ENCODE data around the gene TMEM143.
"Not testable (repeated sequence)": the region's sequence is repeated elsewhere in the genome, so short reads cannot be mapped to it uniquely, and the experiment has no call there.

The TMEM143 gene

GRCh38 chr19:48396824-48397176 is 33.1 kb upstream of the TMEM143 start:
- H3K36me3 ChIP-seq (ENCODE audit: control insufficient read depth in 2 of 2, insufficient read depth in 2 of 2, low read length in 2 of 2): no peaks in the 10 kb centered on the region
- peaks cover 53 to 58% of the 10 kb centered on the region in 2 donors for H3K27me3 ChIP-seq (ENCODE audit: control insufficient read depth in 1 of 2, insufficient read depth in 2 of 2, low read length in 2 of 2)
- no peak overlapping the region for H3K4me3 ChIP-seq (ENCODE audit: low read length in 2 of 2)
- no peaks in the 10 kb centered on the region for H3K9me3 ChIP-seq (ENCODE audit: control insufficient read depth in 2 of 2, low read length in 2 of 2)
- no peak overlapping the region for H3K27ac ChIP-seq (ENCODE audit: low read length)
- H3K4me1 ChIP-seq (ENCODE audit: control insufficient read depth, insufficient read depth, low read length): peaks cover 20% of the 10 kb centered on the region
- H3K9ac ChIP-seq (ENCODE audit: low read length in 2 of 2): no peak overlapping the region

- no peak overlapping the region for H3K4me3 ChIP-seq (ENCODE audit: low read length in 2 of 2)
- H3K36me3 ChIP-seq (ENCODE audit: control insufficient read depth in 2 of 2, insufficient read depth in 2 of 2, low read length in 2 of 2): no peaks in the 10 kb centered on the region
- no peak overlapping the region for H3K27ac ChIP-seq (ENCODE audit: low read length)
- no peaks in the 10 kb centered on the region for H3K9me3 ChIP-seq (ENCODE audit: control insufficient read depth in 2 of 2, low read length in 2 of 2)
- H3K9ac ChIP-seq (ENCODE audit: low read length in 2 of 2): no peak overlapping the region
- peaks cover 24% of the 10 kb centered on the region for H3K4me1 ChIP-seq (ENCODE audit: control insufficient read depth, insufficient read depth, low read length)
- peaks cover 53 to 58% of the 10 kb centered on the region in 2 donors for H3K27me3 ChIP-seq (ENCODE audit: control insufficient read depth in 1 of 2, insufficient read depth in 2 of 2, low read length in 2 of 2)
Observed at GRCh38 chr19:48396016-48396823, 32.5 kb upstream of the TMEM143 start.

GRCh38 chr19:48395499-48395898 is 31.8 kb upstream of the TMEM143 start:
- Histone ChIP-seq H3K4me1 (ENCODE audit: control insufficient read depth, insufficient read depth, low read length) (peaks cover 25% of the 10 kb centered on the region), H3K9me3 (ENCODE audit: control insufficient read depth in 2 of 2, low read length in 2 of 2) (no peaks in the 10 kb centered on the region), H3K27ac (ENCODE audit: low read length) (no peak overlapping the region), H3K4me3 (ENCODE audit: low read length in 2 of 2) (no peak overlapping the region), H3K9ac (ENCODE audit: low read length in 2 of 2) (no peak overlapping the region), H3K27me3 (ENCODE audit: control insufficient read depth in 1 of 2, insufficient read depth in 2 of 2, low read length in 2 of 2) (peaks cover 53 to 58% of the 10 kb centered on the region in 2 donors), H3K36me3 (ENCODE audit: control insufficient read depth in 2 of 2, insufficient read depth in 2 of 2, low read length in 2 of 2) (no peaks in the 10 kb centered on the region)

GRCh38 chr19:48395170-48395455 is 31.4 kb upstream of the TMEM143 start:
- Histone ChIP-seq H3K27me3 (ENCODE audit: control insufficient read depth in 1 of 2, insufficient read depth in 2 of 2, low read length in 2 of 2) (peaks cover 53 to 58% of the 10 kb centered on the region in 2 donors), H3K4me3 (ENCODE audit: low read length in 2 of 2) (no peak overlapping the region), H3K27ac (ENCODE audit: low read length) (no peak overlapping the region), H3K36me3 (ENCODE audit: control insufficient read depth in 2 of 2, insufficient read depth in 2 of 2, low read length in 2 of 2) (no peaks in the 10 kb centered on the region), H3K4me1 (ENCODE audit: control insufficient read depth, insufficient read depth, low read length) (peaks cover 25% of the 10 kb centered on the region), H3K9ac (ENCODE audit: low read length in 2 of 2) (no peak overlapping the region), H3K9me3 (ENCODE audit: control insufficient read depth in 2 of 2, low read length in 2 of 2) (no peaks in the 10 kb centered on the region)

- no peaks in the 10 kb centered on the region for H3K9me3 ChIP-seq (ENCODE audit: control insufficient read depth in 2 of 2, low read length in 2 of 2)
- no peak overlapping the region for H3K27ac ChIP-seq (ENCODE audit: low read length)
- peaks cover 51 to 58% of the 10 kb centered on the region in 2 donors for H3K27me3 ChIP-seq (ENCODE audit: control insufficient read depth in 1 of 2, insufficient read depth in 2 of 2, low read length in 2 of 2)
- peak overlapping the region in 1 of 2 donors; percentile 4 for H3K4me3 ChIP-seq (ENCODE audit: low read length in 2 of 2)
- H3K4me1 ChIP-seq (ENCODE audit: control insufficient read depth, insufficient read depth, low read length): peaks cover 28% of the 10 kb centered on the region
- no peaks in the 10 kb centered on the region for H3K36me3 ChIP-seq (ENCODE audit: control insufficient read depth in 2 of 2, insufficient read depth in 2 of 2, low read length in 2 of 2)
- no peak overlapping the region for H3K9ac ChIP-seq (ENCODE audit: low read length in 2 of 2)
Observed at GRCh38 chr19:48394331-48395169, 30.8 kb upstream of the TMEM143 start.

- Histone ChIP-seq H3K9ac (ENCODE audit: low read length in 2 of 2) (no peak within 1 kb of the TSS), H3K4me1 (ENCODE audit: control insufficient read depth, insufficient read depth, low read length) (peaks cover 31% of the 10 kb centered on the region), H3K9me3 (ENCODE audit: control insufficient read depth in 2 of 2, low read length in 2 of 2) (no peaks in the 10 kb centered on the region), H3K27me3 (ENCODE audit: control insufficient read depth in 1 of 2, insufficient read depth in 2 of 2, low read length in 2 of 2) (peaks cover 51 to 58% of the 10 kb centered on the region in 2 donors), H3K27ac (ENCODE audit: low read length) (no peak within 1 kb of the TSS), H3K36me3 (ENCODE audit: control insufficient read depth in 2 of 2, insufficient read depth in 2 of 2, low read length in 2 of 2) (peaks cover 0 to 4% of the 10 kb centered on the region in 2 donors), H3K4me3 (ENCODE audit: low read length in 2 of 2) (peak within 1 kb of the TSS; percentile 4 to 57)
Observed at GRCh38 chr19:48393559-48394330, 30.0 kb upstream of the TMEM143 start, which contains the start of gene GRIN2D. GRIN2D (plus strand) TSS chr19:48393668; CDS start chr19:48398393, 4,725 bp downstream.

- H3K27me3 ChIP-seq (ENCODE audit: control insufficient read depth in 1 of 2, insufficient read depth in 2 of 2, low read length in 2 of 2): peaks cover 51 to 56% of the 10 kb centered on the region in 2 donors
- no peaks in the 10 kb centered on the region for H3K9me3 ChIP-seq (ENCODE audit: control insufficient read depth in 2 of 2, low read length in 2 of 2)
- H3K36me3 ChIP-seq (ENCODE audit: control insufficient read depth in 2 of 2, insufficient read depth in 2 of 2, low read length in 2 of 2): peaks cover 2 to 6% of the 10 kb centered on the region in 2 donors
- H3K9ac ChIP-seq (ENCODE audit: low read length in 2 of 2): no peak overlapping the region
- H3K27ac ChIP-seq (ENCODE audit: low read length): no peak overlapping the region
- no peak overlapping the region for H3K4me3 ChIP-seq (ENCODE audit: low read length in 2 of 2)
- peaks cover 29% of the 10 kb centered on the region for H3K4me1 ChIP-seq (ENCODE audit: control insufficient read depth, insufficient read depth, low read length)
Observed at GRCh38 chr19:48392860-48393558, 29.3 kb upstream of the TMEM143 start.

- H3K27me3 ChIP-seq (ENCODE audit: control insufficient read depth in 1 of 2, insufficient read depth in 2 of 2, low read length in 2 of 2): peaks cover 40 to 45% of the 10 kb centered on the region in 2 donors
- H3K4me3 ChIP-seq (ENCODE audit: low read length in 2 of 2): peak overlapping the region in 1 of 2 donors; percentile 98
- H3K27ac ChIP-seq (ENCODE audit: low read length); H3K9ac ChIP-seq (ENCODE audit: low read length in 2 of 2); H3K9me3 ChIP-seq (ENCODE audit: control insufficient read depth in 2 of 2, low read length in 2 of 2): not testable (repeated sequence)
- peaks cover 10% of the 10 kb centered on the region in 2 donors for H3K36me3 ChIP-seq (ENCODE audit: control insufficient read depth in 2 of 2, insufficient read depth in 2 of 2, low read length in 2 of 2)
- peaks cover 29% of the 10 kb centered on the region for H3K4me1 ChIP-seq (ENCODE audit: control insufficient read depth, insufficient read depth, low read length)
Observed at GRCh38 chr19:48392006-48392344, 28.2 kb upstream of the TMEM143 start.

- Histone ChIP-seq H3K36me3 (ENCODE audit: control insufficient read depth in 2 of 2, insufficient read depth in 2 of 2, low read length in 2 of 2) (peaks cover 10% of the 10 kb centered on the region in 2 donors), H3K9ac (ENCODE audit: low read length in 2 of 2) (peak within 1 kb of the TSS; percentile 96 to 98), H3K4me1 (ENCODE audit: control insufficient read depth, insufficient read depth, low read length) (peaks cover 29% of the 10 kb centered on the region), H3K27me3 (ENCODE audit: control insufficient read depth in 1 of 2, insufficient read depth in 2 of 2, low read length in 2 of 2) (peaks cover 34 to 39% of the 10 kb centered on the region in 2 donors), H3K9me3 (ENCODE audit: control insufficient read depth in 2 of 2, low read length in 2 of 2) (no peaks in the 10 kb centered on the region), H3K4me3 (ENCODE audit: low read length in 2 of 2) (peak within 1 kb of the TSS; percentile 85 to 98), H3K27ac (ENCODE audit: low read length) (peak within 1 kb of the TSS; percentile 85)
Observed at GRCh38 chr19:48391100-48392005, 27.6 kb upstream of the TMEM143 start, which contains the start of gene KDELR1. KDELR1 (minus strand) TSS chr19:48391551; CDS start chr19:48391358, 193 bp downstream.
